ENCODE data around the gene DDX20. TPM values are rescaled to one million over a fixed set of nuclear protein-coding genes. Genes with fewer than 3 reads are reported as not detected.

The DDX20 gene
- total RNA-seq, 1 experiment from 2014 or later: 10.4 TPM

DNA sequence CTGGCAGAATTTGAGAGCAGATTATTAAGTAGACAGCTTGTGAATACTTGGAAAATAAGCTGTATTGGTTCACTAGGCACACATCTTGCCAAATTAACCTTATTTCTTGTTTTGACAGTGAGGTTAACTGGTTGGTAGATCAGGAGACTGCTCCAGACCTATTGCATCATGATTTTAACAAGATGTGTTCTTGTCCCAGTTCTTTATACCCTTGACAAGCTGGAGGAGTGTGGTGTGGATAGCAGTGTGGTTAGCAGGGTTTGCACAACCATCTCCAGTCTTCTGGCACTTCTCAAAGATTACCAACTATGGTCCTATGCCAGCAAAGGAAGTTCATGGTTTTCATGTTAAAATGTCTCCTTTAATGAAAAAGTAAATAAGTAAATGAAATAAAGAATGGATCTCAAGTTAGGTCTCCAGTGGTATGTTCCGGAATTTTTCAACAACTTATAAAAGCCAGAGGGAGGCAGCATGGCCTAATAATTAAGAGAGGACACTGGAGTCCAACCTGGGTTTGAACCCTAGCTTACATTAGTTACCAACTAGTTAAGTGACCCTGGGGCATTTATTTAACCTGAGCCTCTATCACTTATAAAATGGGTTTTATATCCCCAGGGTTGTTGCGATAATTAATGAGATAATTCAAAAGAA lies 34.1 kb downstream of the DDX20 start:
- no peaks in the 10 kb centered on the region for H3K36me3 ChIP-seq (ENCODE audit: control insufficient read depth, insufficient read depth, low read length)
- no peaks in the 10 kb centered on the region for H3K4me1 ChIP-seq
- CTCF ChIA-PET: no interaction called here
- no peaks in the 10 kb centered on the region for H3K27me3 ChIP-seq (replicated peaks; ENCODE audit: control insufficient read depth, insufficient read depth, low read length)
- Mint-ChIP-seq H3K27ac (ENCODE audit: unreplicated experiment) (no peak overlapping the region), H3K36me3 (ENCODE audit: insufficient read depth, unreplicated experiment) (no peaks in the 10 kb centered on the region), H3K4me3 (ENCODE audit: unreplicated experiment) (no peak overlapping the region), H3K4me1 (ENCODE audit: low read depth, unreplicated experiment) (no peaks in the 10 kb centered on the region), H3K27me3 (ENCODE audit: insufficient read depth, unreplicated experiment) (peaks cover 4% of the 10 kb centered on the region), H3K9me3 (ENCODE audit: unreplicated experiment) (no peaks in the 10 kb centered on the region)
- no peaks in the 10 kb centered on the region for H3K9me3 ChIP-seq
- intact Hi-C loops (cut with micrococcal nuclease; ENCODE audit: unreplicated experiment): no loop called here
- no peak for DNase-seq
- POLR2A ChIA-PET: no interaction called here
- TF ChIP-seq, protein P1, sequence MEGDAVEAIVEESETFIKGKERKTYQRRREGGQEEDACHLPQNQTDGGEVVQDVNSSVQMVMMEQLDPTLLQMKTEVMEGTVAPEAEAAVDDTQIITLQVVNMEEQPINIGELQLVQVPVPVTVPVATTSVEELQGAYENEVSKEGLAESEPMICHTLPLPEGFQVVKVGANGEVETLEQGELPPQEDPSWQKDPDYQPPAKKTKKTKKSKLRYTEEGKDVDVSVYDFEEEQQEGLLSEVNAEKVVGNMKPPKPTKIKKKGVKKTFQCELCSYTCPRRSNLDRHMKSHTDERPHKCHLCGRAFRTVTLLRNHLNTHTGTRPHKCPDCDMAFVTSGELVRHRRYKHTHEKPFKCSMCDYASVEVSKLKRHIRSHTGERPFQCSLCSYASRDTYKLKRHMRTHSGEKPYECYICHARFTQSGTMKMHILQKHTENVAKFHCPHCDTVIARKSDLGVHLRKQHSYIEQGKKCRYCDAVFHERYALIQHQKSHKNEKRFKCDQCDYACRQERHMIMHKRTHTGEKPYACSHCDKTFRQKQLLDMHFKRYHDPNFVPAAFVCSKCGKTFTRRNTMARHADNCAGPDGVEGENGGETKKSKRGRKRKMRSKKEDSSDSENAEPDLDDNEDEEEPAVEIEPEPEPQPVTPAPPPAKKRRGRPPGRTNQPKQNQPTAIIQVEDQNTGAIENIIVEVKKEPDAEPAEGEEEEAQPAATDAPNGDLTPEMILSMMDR (IDR thresholded peaks at IDR 0.05; ENCODE audit: insufficient read depth in 1 of 2, low read depth in 1 of 2, low read length in 1 of 2, severe bottlenecking in 1 of 2, unreplicated experiment in 1 of 2): no peak
- H3K4me3 ChIP-seq (ENCODE audit: low read depth, low read length): no peak overlapping the region
- no TSS peak for BruUV-seq (replicated peaks)

DNA sequence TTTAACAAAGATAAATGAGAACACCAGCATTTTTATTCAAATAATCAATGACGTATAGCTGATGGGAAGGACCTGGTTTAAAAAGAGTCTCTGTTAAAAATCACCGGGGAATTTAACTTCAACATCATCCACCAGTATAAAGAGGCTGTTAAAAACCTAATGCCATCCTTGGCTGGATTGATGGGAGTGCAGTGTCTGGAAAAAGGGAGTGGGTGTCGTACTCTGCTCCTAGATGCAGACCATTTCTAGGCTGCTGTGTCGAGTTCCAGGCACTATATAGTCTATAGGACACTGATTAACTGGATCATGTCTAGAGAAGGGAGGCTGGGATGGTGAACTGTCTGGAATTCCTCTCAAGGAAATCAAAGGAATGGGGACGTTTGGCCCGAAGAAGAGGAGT lies 36.1 kb downstream of the DDX20 start:
- no peak overlapping the region for H3K27ac Mint-ChIP-seq (ENCODE audit: unreplicated experiment)
- no peaks in the 10 kb centered on the region for H3K9me3 ChIP-seq
- H3K36me3 Mint-ChIP-seq (ENCODE audit: insufficient read depth, unreplicated experiment): no peaks in the 10 kb centered on the region
- H3K27me3 ChIP-seq (replicated peaks; ENCODE audit: control insufficient read depth, insufficient read depth, low read length): no peaks in the 10 kb centered on the region
- H3K4me1 ChIP-seq: no peaks in the 10 kb centered on the region
- H3K4me3 Mint-ChIP-seq (ENCODE audit: unreplicated experiment): no peak overlapping the region
- H3K4me1 Mint-ChIP-seq (ENCODE audit: low read depth, unreplicated experiment): no peaks in the 10 kb centered on the region
- BruUV-seq (replicated peaks): no TSS peak
- no peaks in the 10 kb centered on the region for H3K36me3 ChIP-seq (ENCODE audit: control insufficient read depth, insufficient read depth, low read length)
- ChIA-PET CTCF (no interaction called here), POLR2A (no interaction called here)
- TF ChIP-seq, protein P1 (IDR thresholded peaks at IDR 0.05; ENCODE audit: insufficient read depth in 1 of 2, low read depth in 1 of 2, low read length in 1 of 2, severe bottlenecking in 1 of 2, unreplicated experiment in 1 of 2): no peak
- no peak for DNase-seq
- H3K27me3 Mint-ChIP-seq (ENCODE audit: insufficient read depth, unreplicated experiment): peaks cover 4% of the 10 kb centered on the region
- no peaks in the 10 kb centered on the region for H3K9me3 Mint-ChIP-seq (ENCODE audit: unreplicated experiment)
- no peak overlapping the region for H3K4me3 ChIP-seq (ENCODE audit: low read depth, low read length)
- intact Hi-C loops (cut with micrococcal nuclease; ENCODE audit: unreplicated experiment): no loop called here

DNA sequence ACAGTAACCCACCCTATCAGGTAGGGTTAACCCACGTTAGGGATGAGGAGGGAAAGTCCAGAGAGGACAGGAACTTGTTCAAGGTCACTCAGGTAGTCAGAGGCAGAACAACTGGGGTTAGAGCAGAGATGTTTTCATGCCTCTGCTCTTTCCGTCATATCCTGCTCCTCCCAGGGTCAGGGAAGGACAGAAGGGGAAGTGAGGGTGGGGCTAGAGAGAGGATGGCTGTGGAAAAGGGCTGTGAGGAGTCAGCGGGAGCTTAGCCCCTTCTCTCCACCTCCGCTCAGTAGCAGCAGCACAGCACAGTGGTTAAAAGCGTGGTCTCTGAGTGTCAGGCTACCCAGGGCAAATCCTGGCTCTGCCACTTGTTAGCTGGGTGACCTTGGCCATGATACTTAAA lies 36.5 kb downstream of the DDX20 start:
- Mint-ChIP-seq H3K27ac (ENCODE audit: unreplicated experiment) (no peak overlapping the region), H3K4me1 (ENCODE audit: low read depth, unreplicated experiment) (no peaks in the 10 kb centered on the region), H3K9me3 (ENCODE audit: unreplicated experiment) (no peaks in the 10 kb centered on the region), H3K36me3 (ENCODE audit: insufficient read depth, unreplicated experiment) (no peaks in the 10 kb centered on the region), H3K27me3 (ENCODE audit: insufficient read depth, unreplicated experiment) (peaks cover 4% of the 10 kb centered on the region), H3K4me3 (ENCODE audit: unreplicated experiment) (no peak overlapping the region)
- intact Hi-C loops (cut with micrococcal nuclease; ENCODE audit: unreplicated experiment): no loop called here
- ChIA-PET POLR2A (no interaction called here), CTCF (no interaction called here)
- Histone ChIP-seq H3K4me1 (no peaks in the 10 kb centered on the region), H3K27me3 (replicated peaks; ENCODE audit: control insufficient read depth, insufficient read depth, low read length) (no peaks in the 10 kb centered on the region), H3K9me3 (no peaks in the 10 kb centered on the region), H3K36me3 (ENCODE audit: control insufficient read depth, insufficient read depth, low read length) (no peaks in the 10 kb centered on the region), H3K4me3 (ENCODE audit: low read depth, low read length) (no peak overlapping the region)
- BruUV-seq (replicated peaks): no TSS peak
- TF ChIP-seq, protein P1 (IDR thresholded peaks at IDR 0.05; ENCODE audit: insufficient read depth in 1 of 2, low read depth in 1 of 2, low read length in 1 of 2, severe bottlenecking in 1 of 2, unreplicated experiment in 1 of 2): no peak
- DNase-seq: no peak
